DND-41 (cell line): ENCODE data around the gene CACNA1S.

Experiments used
- ATAC-seq: fragments of 200-7000 bp; cut with Tn5 transposase; 3 replicates; pipeline ENCODE4 v1.9.1; 2021; ENCODE audit warnings: low read depth; ENCODE audit not compliant: insufficient read depth
- DNase-seq: peaks from one replicate; pipeline ENCODE4 v3.0.0-alpha.2; 2020
- H2AFZ ChIP-seq: 2 replicates; pipeline ENCODE4 v1.6.0; 2012; ENCODE audit warnings: low read depth, low read length
- H3K27ac ChIP-seq: 2 replicates; pipeline ENCODE4 v1.5.1; 2012; ENCODE audit warnings: low read length, inconsistent platforms
- H3K27me3 ChIP-seq: fragments of 200-600 bp; sonication (generic); 2 replicates; pipeline ENCODE4 v1.6.0; 2012; ENCODE audit warnings: low read length, mild to moderate bottlenecking, inconsistent platforms; ENCODE audit not compliant: insufficient read depth, poor library complexity
- H3K36me3 ChIP-seq: 2 replicates; pipeline ENCODE4 v1.5.1; 2012; ENCODE audit warnings: low read length, inconsistent platforms; ENCODE audit not compliant: insufficient read depth
- H3K4me1 ChIP-seq: 2 replicates; pipeline ENCODE4 v1.5.1; 2012; ENCODE audit warnings: mild to moderate bottlenecking, low read length; ENCODE audit not compliant: insufficient read depth
- H3K4me2 ChIP-seq: 2 replicates; pipeline ENCODE4 v1.6.0; 2012; ENCODE audit warnings: mild to moderate bottlenecking, moderate library complexity, low read length, inconsistent platforms; ENCODE audit not compliant: insufficient read depth
- H3K4me3 ChIP-seq, 2 experiments: fragments of 200-600 bp in 1 of 2; shearing (Covaris generic) in 1 of 2; 2 replicates each; pipeline ENCODE4 v1.5.1; 2012 to 2016; ENCODE audit warnings: inconsistent platforms in 2 of 2, low read length in 2 of 2, mild to moderate bottlenecking in 2 of 2, low read depth in 1 of 2, moderate library complexity in 1 of 2
- H3K79me2 ChIP-seq: 2 replicates; pipeline ENCODE4 v1.6.0; 2012; ENCODE audit warnings: low read length, inconsistent platforms; ENCODE audit not compliant: insufficient read depth
- H3K9ac ChIP-seq: 2 replicates; pipeline ENCODE4 v1.6.0; 2012; ENCODE audit warnings: low read depth, mild to moderate bottlenecking, inconsistent platforms, low read length, moderate library complexity
- H3K9me3 ChIP-seq: 2 replicates; pipeline ENCODE4 v1.5.1; 2012; ENCODE audit warnings: low read length, moderate library complexity, mild to moderate bottlenecking, inconsistent platforms; ENCODE audit not compliant: insufficient read depth, severe bottlenecking
- H4K20me1 ChIP-seq: 2 replicates; pipeline ENCODE4 v1.6.0; 2012; ENCODE audit warnings: low read length; ENCODE audit not compliant: insufficient read depth
- EZH2 ChIP-seq: IDR thresholded peaks from 3 replicates; pipeline ENCODE4 v1.6.1; 2012; ENCODE audit warnings: borderline replicate concordance, low read depth, mild to moderate bottlenecking, moderate library complexity, low read length, inconsistent platforms; ENCODE audit not compliant: severe bottlenecking
- TF ChIP-seq, protein P1 (sequence below): IDR thresholded peaks from 2 replicates; pipeline ENCODE4 v1.5.1; 2012; ENCODE audit warnings: borderline replicate concordance, low read length, moderate library complexity, mild to moderate bottlenecking; ENCODE audit not compliant: poor library complexity, severe bottlenecking; ENCODE audit errors: extremely low read depth

CACNA1S gene

DNA sequence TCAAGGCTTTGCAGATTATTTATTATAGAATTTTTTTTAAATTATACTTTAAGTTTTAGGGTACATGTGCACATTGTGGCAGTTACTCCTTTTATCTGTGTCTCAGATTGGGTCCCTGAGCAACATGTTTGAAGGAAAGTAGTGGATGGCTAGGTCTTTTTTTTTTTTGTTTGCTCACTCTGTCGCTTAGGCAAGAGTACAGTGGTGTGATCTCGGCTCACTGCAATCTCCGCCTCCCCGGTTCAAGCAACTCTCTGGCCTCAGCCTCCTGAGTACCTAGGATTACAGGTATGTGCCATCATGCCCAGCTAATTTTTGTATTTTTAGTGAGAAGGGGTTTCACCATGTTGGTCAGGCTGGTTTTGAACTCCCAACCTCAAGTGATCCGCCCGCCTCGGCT, 49.1 kb downstream of the CACNA1S start:
- H3K4me1 ChIP-seq: no peaks in the 10 kb centered on the region

DNA sequence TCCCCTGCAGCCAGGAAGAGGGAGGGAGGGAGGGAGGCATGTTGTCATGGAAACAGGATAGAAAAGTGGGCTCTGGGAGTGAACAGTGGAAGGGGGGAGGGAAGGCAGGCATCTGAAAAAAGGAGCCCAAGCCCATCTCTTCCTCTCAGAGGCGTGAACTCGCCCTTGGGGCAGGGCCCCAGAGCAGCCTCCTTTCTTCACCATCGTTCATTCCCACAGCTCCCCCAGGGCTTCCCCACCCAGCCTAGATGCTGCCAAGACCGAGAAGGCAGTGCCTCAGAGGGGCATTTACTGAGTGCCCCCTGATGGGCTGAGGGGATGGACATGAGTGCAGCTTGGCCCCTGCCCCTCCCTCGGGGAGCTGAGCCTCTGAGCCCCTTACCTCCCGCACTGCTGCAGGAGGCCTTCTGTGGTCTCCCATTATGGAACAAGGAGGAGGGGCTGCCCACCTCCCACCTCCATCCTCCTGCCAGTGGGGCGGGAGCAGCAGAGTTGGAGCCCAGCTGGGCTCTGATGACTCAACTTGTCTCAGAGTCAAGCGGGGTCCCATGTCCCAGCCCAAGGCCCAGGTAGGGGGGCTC, 49.6 kb downstream of the CACNA1S start:
- no peak overlapping the region for H2AFZ ChIP-seq
- no peak overlapping the region for H3K27ac ChIP-seq
- no peaks in the 10 kb centered on the region for H3K9me3 ChIP-seq
- no peak overlapping the region for H3K9ac ChIP-seq
- no peak overlapping the region for H3K4me3 ChIP-seq
- no peaks in the 10 kb centered on the region for H4K20me1 ChIP-seq
- no peak for TF ChIP-seq EZH2
- TF ChIP-seq, protein P1, sequence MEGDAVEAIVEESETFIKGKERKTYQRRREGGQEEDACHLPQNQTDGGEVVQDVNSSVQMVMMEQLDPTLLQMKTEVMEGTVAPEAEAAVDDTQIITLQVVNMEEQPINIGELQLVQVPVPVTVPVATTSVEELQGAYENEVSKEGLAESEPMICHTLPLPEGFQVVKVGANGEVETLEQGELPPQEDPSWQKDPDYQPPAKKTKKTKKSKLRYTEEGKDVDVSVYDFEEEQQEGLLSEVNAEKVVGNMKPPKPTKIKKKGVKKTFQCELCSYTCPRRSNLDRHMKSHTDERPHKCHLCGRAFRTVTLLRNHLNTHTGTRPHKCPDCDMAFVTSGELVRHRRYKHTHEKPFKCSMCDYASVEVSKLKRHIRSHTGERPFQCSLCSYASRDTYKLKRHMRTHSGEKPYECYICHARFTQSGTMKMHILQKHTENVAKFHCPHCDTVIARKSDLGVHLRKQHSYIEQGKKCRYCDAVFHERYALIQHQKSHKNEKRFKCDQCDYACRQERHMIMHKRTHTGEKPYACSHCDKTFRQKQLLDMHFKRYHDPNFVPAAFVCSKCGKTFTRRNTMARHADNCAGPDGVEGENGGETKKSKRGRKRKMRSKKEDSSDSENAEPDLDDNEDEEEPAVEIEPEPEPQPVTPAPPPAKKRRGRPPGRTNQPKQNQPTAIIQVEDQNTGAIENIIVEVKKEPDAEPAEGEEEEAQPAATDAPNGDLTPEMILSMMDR: no peak
- no peaks in the 10 kb centered on the region for H3K79me2 ChIP-seq
- no peak overlapping the region for H3K4me2 ChIP-seq
- no peaks in the 10 kb centered on the region for H3K4me1 ChIP-seq
- no peak for DNase-seq
- H3K27me3 ChIP-seq: peaks cover 3% of the 10 kb centered on the region
- ATAC-seq: no peak
- no peaks in the 10 kb centered on the region for H3K36me3 ChIP-seq

More for the DNA sequence above, 49.1 kb downstream of the CACNA1S start:
- Histone ChIP-seq H3K4me3 (no peak overlapping the region), H3K9me3 (no peaks in the 10 kb centered on the region), H3K27me3 (peaks cover 5% of the 10 kb centered on the region), H3K4me2 (no peak overlapping the region), H3K79me2 (no peaks in the 10 kb centered on the region), H2AFZ (no peak overlapping the region), H3K36me3 (no peaks in the 10 kb centered on the region), H4K20me1 (no peaks in the 10 kb centered on the region), H3K9ac (no peak overlapping the region), H3K27ac (no peak overlapping the region)
- no peak for DNase-seq
- TF ChIP-seq, protein P1: no peak
- TF ChIP-seq EZH2: no peak
- no peak for ATAC-seq

DNA sequence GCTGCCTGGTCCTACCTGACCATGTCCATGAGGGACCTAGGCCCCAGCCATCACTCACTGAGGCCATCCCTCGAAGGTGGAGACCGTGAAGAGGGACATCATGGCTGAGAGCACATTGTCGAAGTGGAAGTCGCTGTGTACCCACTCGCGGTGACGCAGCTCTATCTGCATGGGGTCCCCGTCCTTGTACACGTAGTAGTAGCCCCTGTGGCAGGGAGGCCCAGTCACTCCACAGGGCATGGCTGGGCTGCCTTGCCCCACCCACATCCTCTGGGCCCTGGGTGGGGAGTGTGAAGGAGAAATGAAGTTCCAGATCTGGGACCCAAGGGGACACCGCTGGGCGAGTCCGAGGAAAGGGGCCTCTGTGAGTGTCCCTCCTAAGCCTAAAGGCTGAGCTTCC, 50.3 kb downstream of the CACNA1S start:
- Histone ChIP-seq H4K20me1 (no peaks in the 10 kb centered on the region), H3K27me3 (no peaks in the 10 kb centered on the region), H3K4me1 (no peaks in the 10 kb centered on the region), H3K27ac (no peak overlapping the region), H3K4me3 (no peak overlapping the region), H3K9me3 (no peaks in the 10 kb centered on the region), H3K9ac (no peak overlapping the region), H3K4me2 (no peak overlapping the region), H3K36me3 (no peaks in the 10 kb centered on the region), H3K79me2 (no peaks in the 10 kb centered on the region), H2AFZ (no peak overlapping the region)
- TF ChIP-seq EZH2: no peak
- TF ChIP-seq, protein P1: no peak
- DNase-seq: no peak
- ATAC-seq: no peak

DNA sequence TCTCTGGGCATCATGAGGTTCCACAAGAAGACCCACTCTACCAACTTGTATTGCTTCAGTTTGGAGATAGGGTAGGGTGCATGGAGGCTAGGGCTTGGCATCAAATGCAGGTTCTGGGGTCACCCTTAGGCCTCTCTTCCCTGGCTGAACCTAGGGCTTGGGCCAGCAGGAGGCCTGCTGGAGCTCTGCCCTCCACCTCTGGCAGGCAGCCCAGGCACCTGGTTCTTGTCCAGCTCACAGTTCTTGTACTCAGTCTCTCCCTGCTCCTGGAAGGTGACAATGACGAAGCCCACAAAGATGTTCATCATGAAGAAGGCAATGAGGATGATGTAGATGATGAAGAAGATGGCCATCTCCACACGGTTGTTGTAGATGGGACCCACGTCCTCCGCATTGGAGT, 51.2 kb downstream of the CACNA1S start:
- no peaks in the 10 kb centered on the region for H3K9me3 ChIP-seq
- no peaks in the 10 kb centered on the region for H3K36me3 ChIP-seq
- H3K27me3 ChIP-seq: peaks cover 4% of the 10 kb centered on the region
- no peak overlapping the region for H3K9ac ChIP-seq
- ATAC-seq (no peak), DNase-seq (no peak)
- no peak overlapping the region for H3K4me3 ChIP-seq
- H3K4me2 ChIP-seq: no peak overlapping the region
- H4K20me1 ChIP-seq: no peaks in the 10 kb centered on the region
- no peaks in the 10 kb centered on the region for H3K79me2 ChIP-seq
- no peaks in the 10 kb centered on the region for H3K4me1 ChIP-seq
- no peak for TF ChIP-seq EZH2
- TF ChIP-seq, protein P1: no peak
- H3K27ac ChIP-seq: no peak overlapping the region
- no peak overlapping the region for H2AFZ ChIP-seq
